ENCODE results near the gene ATOH8. TPM values are rescaled to one million over a fixed set of nuclear protein-coding genes. Genes with fewer than 3 reads are reported as not detected.

ATOH8 gene
- total RNA-seq, 1 donor from 2014 or later = 25.8 TPM

DNA sequence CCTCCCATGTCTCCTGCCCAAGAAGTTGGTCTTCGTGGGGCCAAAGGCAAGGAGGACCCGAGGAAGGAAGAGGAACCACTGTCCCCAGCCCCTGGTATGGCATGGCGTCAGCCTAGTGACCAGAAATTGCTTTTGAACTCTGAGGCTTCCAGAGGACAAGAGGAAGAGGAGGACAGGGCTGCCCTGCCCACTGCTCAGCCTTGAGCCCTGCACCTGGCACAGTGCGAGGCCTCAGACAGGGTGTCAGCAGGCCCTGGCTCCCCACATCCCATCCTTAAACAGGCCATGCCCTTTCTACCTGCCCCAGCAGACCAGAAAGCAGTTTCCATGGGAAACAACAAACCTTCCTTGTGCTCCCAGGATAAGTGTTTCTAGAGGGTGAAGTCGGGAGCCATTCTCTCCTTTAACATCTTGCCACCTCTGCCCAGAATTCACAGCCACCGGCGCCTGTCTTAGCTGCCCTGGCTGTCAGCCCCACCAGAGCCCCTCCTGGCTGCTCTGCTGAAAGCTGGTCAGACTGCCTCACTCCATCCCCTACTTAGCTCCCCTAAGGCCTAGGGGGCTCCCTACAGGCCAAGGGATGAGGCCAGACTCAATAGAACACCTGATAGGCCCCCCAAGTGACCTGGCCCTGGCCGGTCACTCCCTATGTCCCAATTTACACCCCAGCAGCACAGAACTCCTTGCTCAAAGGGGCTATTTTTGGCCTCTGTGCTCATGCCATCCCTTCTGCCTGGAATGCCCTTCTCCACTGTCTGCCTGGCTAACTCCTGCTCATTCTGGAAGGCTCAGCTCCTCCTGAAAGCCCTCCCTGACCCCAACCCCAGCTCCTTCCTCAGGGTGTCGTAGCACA is 20.6 kb downstream of the ATOH8 start:
- ATAC-seq (ENCODE audit: poor library complexity) (peak; percentile 36), DNase-seq (peak; percentile 42)
- intact Hi-C loops (cut with DNase I) = no loop called here

DNA sequence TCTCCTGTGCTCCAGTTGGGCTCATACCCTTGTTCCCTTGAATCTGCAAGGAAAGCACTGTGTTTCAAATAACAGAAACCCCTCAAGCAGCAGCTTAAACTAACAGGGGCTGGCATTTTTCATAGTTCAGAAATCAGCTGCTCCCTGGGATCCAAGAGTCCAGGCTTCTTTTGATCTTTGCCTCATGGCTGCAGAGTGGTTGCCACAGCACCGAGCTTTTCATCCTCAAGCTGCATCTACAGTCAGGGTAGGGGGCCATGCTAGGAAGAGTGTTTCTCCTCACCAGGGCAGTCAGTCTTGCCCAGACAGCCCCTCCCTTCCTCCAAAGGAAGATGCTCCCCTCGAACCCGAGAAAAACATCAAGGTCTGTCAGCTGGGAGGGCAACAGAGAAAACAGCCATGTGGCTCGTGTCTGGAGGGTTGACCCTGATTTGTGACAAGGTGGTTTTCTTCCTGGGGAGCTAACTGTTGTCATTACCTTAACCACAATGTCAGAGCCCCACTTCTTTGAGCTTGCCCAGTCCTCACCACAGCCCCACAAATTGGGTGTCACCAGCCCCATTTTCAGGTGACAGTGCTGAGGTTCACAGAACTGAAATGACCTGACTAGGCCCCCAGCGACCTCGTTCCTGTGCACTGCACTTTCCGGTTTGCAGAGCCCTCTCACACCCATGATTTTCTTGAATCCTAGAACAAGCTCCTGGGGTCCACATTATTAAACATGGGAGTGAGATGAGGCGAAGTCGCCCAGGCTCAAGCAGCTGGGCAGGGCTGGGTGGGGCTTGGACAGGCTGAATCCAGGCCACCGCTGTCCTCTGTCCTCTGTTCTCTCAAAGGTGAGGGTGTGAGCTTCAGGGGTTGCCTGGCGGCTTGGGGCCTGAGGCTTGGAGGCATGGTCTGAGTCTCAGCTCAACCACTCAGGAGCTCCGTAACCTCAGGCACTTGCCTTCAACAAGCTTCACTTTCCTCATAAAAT is 21.9 kb downstream of the ATOH8 start:
- intact Hi-C loops (cut with DNase I) = no loop called here
- ATAC-seq (ENCODE audit: poor library complexity) (no peak), DNase-seq (peak; percentile 10)

DNA sequence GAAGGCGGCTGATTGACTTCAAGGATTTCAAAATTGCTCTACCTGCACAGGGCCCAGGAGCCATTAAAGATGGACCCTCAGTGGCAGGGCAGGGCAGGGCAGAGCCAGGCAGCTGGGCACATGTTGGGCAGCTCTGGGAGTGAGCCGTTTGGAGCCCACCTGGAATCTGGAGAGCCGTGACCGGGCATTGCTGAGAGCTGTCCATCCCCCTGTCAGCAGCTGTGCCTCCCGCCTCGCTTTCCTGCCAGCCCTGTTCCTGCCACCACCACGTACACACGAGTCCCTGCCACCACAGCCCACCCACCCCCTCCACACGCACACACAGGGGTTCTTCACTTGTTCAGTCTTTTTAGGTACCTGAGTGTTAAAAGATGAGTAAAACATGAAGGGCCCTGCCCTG is 22.9 kb downstream of the ATOH8 start:
- DNase-seq (peak; percentile 44), ATAC-seq (ENCODE audit: poor library complexity) (no peak)
- intact Hi-C loops (cut with DNase I) = no loop called here

DNA sequence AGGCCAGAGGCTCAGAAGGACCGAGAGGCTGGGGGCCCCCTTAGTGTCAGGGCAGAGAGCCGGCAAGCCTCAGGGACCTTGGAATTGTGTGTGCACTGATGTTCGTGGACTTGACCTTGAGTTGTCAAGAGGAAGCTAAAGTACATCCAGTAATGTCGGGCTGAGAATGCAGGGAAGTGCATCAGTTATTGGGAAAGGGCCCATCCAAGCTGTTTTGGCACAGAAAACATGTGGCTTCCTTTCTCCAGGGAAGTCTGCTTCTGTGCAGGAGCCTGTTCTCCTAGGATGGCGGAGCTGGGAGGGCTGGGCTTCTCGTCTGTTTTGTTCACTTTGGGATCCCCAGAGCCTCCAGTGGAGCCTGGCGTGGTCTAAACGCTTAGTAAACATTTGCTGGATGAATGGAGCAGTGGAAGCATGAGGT is 23.7 kb downstream of the ATOH8 start:
- DNase-seq = peak; percentile 77
- intact Hi-C loops (cut with DNase I) = no loop called here
- peak; percentile 28 for ATAC-seq (ENCODE audit: poor library complexity)

DNA sequence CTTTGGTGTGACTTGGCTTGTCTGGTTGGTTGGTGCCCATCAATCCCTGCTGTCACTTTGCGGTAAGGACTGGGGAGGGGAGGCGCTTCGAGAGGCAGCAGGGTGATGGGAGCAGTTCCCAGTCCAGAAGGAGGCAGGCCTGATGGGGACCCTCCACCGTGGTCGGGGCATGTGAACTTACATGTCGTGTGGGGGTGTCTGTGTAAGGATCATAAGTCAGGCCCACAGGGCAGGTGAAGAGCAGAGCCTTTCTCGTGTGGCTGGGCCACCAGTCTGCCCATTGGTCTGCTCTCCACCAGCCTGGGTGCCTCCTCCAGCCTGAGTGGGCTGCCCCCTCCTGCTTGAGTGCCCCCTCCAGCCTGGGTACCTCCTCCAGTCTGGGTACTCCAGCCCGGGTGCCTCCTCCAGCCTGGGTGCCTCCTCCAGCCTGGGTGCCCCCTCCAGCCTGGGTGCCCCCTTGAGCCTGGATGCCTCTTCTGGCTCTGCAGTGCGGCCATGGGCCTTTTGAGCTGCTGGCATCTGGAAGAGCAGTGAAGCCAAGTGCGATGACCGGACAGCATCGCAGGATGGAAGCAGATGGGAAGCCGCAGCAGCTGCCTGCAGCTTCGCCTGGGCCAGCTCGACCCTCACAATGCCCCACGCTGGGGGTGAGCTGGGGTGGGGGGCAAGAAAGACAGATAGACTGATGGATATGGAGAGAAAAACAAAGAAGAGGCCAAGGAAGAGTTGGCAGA is 25.0 kb downstream of the ATOH8 start:
- DNase-seq (no peak), ATAC-seq (ENCODE audit: poor library complexity) (no peak)
- intact Hi-C loops (cut with DNase I) = no loop called here

DNA sequence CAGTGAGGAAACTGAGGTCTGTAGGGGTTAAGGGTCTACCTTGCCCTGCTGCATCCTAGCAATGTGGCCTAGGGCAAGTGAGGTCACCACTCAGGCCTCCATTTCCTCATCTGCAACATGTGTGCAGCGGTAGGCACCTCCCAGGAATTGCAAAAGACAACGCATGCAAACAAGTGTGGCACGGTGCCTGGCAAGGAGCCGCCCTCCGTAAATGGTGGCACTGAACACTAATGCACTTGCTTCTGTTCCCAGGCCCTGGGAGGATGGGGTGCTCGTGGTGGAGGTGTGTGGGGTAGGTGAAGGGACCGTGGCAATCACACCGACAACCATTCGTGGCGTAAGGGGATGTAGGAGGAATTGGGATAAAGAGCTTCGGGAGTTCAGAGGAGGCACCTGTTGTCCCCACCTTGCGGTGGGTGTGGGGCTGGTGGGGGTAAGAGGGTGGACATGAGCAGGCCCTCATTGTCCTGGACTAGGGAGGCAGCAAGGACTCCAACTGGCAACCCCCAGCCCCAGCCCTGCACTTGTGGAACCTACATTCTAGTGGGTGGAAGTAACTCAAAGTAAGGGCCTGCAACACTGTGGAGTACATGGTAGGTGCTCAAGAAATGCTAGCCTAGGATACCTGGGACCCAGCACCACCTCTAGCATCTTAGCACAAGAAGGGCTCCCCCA is 26.0 kb downstream of the ATOH8 start:
- no peak for ATAC-seq (ENCODE audit: poor library complexity)
- no peak for DNase-seq
- intact Hi-C loops (cut with DNase I) = no loop called here

GRCh38 chr2:85780316-85781012 is 26.7 kb downstream of the ATOH8 start:
- intact Hi-C loops (cut with DNase I) = no loop called here
- ATAC-seq (ENCODE audit: poor library complexity) (no peak), DNase-seq (no peak)

GRCh38 chr2:85781013-85781332 is 27.2 kb downstream of the ATOH8 start:
- ATAC-seq (ENCODE audit: poor library complexity) (no peak), DNase-seq (no peak)
- intact Hi-C loops (cut with DNase I) = no loop called here

DNA sequence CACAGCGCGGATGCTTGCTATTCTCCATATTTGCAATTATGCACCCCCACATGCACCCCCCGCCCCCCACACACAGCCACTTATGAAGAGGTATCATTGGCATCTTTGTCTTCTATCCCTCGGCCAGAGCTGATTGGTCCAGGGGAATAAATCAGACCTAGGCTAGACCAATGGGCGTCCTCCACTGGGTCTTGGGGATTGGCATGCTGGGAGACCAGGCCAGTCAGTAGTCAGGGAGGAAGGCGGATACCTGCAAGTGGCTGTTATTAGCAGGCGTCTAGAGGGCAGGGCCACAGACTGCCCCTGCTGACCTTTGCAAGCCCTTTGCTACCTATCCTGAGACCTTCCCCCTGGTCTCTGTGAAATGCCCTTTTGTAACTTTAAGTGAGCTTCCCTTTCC is 30.0 kb downstream of the ATOH8 start:
- DNase-seq (no peak), ATAC-seq (ENCODE audit: poor library complexity) (no peak)
- intact Hi-C loops (cut with DNase I) = no loop called here

- ATAC-seq (ENCODE audit: poor library complexity) = no peak
- DNase-seq = no peak
- intact Hi-C loops (cut with DNase I) = no loop called here
Observed at GRCh38 chr2:85784474-85784986, 30.7 kb downstream of the ATOH8 start.

DNA sequence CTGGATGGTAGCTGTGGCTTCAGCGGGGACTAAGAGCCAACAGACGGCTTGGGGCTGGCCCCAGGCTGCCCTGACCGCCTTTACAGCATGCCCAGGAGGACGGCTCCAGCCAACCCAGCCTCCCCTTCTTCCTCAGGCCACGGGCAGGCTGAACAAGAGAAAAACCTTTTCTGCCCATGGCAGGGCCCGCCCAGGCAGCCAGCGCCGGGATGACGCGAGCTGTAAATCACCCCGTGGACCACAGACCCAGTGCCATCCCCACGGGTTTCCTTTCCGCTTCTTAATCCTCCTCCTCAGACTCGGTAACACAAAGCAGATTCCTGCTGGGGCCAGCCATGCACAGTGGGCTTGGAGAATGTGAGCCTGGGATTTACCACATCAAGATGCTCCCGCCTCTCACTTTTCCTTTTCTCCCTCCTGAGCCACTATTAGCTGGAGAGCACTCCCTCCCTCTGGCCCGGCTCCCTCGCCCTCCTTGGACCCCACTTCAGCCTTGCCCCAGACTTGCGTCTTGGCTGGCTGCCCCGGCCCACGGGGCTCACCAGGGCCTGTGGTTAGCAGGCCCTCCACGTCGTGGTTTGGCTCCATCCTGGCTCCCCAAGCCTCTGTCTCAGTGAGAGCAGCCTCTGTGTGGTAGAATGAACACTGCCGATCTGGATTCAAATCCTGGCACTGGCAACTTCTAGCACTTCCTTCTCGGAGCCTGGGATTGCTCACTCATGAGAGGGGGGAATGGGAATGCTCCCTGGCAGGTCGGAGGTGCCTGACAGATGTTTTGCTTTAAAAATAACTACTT is 31.4 kb downstream of the ATOH8 start:
- no peak for DNase-seq

GRCh38 chr2:85785871-85786270 is 32.1 kb downstream of the ATOH8 start:
- no peak for DNase-seq
- peak; percentile 51 for ATAC-seq (ENCODE audit: poor library complexity)
- intact Hi-C loops (cut with DNase I) = no loop called here

More for the DNA sequence above, 31.4 kb downstream of the ATOH8 start:
- intact Hi-C loops (cut with DNase I) = no loop called here
- peak; percentile 66 for ATAC-seq (ENCODE audit: poor library complexity)

GRCh38 chr2:85786444-85786843 is 32.7 kb downstream of the ATOH8 start:
- ATAC-seq (ENCODE audit: poor library complexity) (no peak), DNase-seq (no peak)
- intact Hi-C loops (cut with DNase I) = no loop called here

DNA sequence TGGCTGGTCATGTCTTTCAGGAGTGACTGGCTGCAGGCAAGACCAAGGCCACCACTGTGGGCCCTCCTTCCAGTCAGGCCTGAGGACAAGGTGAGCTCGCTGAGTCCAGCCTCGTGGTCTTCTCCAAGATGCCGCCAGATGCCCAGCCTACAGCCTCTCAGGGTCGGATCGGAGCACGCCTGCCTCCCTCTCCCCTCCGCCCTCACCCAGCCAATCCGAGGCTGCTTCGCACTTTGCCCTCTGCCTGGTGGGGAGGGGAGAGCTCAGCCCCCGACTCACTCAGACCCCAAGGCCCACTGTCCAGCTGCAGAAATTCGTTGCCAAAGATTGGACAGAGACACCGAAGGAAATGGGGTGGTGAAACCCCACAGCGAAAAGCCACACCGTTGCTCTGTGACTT is 33.1 kb downstream of the ATOH8 start:
- intact Hi-C loops (cut with DNase I) = no loop called here
- DNase-seq = no peak
- no peak for ATAC-seq (ENCODE audit: poor library complexity)

DNA sequence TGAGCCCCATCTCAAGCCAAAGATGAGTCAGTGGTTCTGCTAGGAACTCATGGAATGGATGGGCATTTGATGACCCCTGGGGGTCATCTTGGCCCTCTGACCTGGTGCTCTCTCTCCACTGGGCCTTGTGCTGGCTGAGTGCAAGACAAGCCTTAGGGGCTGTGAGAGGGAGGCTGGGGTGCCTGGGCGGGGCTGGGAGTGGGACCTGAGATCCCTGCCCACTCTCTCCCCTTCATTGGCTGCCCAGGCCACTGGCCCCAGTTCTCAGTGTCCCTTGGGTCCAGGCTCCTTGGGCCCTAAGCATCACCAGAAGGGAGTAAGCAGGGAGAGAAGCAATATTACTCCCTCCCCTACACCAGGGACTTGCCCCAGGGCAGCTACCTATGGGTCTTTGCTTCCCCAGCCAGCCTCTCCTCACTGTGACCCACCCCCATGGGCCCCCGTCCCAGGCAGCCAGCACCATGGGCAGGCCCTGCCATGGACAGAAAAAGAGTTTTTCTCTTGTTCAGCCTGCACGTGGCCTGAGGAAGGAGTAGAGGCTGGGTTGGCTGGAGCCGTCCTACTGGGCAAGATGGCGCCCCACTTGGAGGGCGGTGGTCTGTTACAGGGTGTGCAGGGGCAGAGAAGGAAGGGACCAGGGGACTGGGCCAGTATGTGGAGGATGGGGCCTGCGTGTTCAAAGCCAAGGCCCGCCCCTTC is 33.6 kb downstream of the ATOH8 start:
- intact Hi-C loops (cut with DNase I) = no loop called here
- ATAC-seq (ENCODE audit: poor library complexity) (no peak), DNase-seq (no peak)

DNA sequence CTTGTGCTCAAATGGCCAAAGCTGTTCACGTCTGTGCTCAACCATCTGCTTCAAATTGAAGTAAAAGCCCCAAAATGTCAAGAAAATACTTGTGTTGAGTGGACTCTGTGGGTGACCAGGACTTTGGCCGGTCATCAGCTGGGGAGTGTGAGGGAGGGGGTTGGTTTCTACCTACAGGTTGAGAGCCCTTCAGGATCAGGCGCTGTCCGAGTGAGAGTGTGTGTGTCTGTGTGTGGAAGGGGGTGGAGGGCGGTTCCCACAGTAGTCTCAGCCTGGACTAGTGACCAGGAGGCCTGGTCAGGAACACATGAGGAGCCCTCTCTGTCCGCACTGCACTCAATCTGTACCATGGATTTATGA is 34.2 kb downstream of the ATOH8 start:
- intact Hi-C loops (cut with DNase I) = no loop called here
- no peak for DNase-seq
- no peak for ATAC-seq (ENCODE audit: poor library complexity)

DNA sequence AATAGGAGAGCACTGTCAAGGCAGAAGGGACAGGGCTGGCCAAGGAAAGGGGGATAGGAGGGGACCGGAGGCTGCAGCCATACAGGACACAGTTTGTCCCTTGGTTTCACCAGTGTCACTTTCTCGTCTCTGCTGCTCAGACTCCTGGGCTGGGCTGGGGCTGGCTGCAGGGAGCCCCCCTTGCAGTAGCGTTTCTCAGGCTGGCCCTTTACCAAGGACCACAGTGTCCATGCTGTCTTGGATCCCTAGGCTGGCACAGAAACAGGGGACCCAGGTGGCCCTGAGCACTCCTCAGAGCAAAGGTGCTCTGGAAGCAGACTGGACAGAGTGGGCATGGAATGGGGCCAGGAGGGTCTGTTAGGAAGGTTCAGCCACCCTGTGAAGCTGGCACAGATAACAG is 34.8 kb downstream of the ATOH8 start:
- ATAC-seq (ENCODE audit: poor library complexity) (no peak), DNase-seq (no peak)
- intact Hi-C loops (cut with DNase I) = no loop called here
